ENCODE results near the gene CPED1.

DNA sequence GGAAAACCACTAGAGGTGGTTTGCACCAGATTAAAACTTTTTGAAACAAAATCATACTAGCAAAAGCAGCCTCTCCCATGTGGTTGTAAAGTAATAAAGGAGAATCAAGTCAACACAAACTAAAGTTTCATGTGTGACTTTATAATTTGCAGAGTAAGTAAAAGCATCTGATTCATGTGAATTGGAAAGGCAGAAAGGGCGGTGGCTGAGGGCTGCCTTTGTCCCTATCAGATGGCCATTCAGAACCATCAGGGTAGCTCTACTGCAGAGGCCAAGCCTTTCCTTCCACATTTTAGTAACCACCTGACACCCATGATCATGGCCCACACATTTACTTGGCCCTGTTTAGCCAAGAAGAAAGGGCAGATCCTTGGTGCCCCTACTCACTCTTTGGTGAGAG lies 356.0 kb downstream of the CPED1 start:
- TF ChIP-seq TBL1XR1 (IDR thresholded peaks at IDR 0.05; ENCODE audit: low read depth, low read length) (no peak), MYC (IDR thresholded peaks at IDR 0.05; ENCODE audit: insufficient read depth, insufficient read length, insufficient replicate concordance, low read length, severe bottlenecking) (no peak), HDAC2 (IDR thresholded peaks at IDR 0.05) (no peak), ZNF274 (IDR thresholded peaks at IDR 0.05; ENCODE audit: insufficient read depth, insufficient read length) (no peak), RELA (IDR thresholded peaks at IDR 0.05; ENCODE audit: borderline replicate concordance, partially characterized antibody) (no peak), YBX1 (IDR thresholded peaks at IDR 0.05) (no peak), KDM1A (IDR thresholded peaks at IDR 0.05; ENCODE audit: borderline replicate concordance) (no peak), SMC3 (IDR thresholded peaks at IDR 0.05; ENCODE audit: borderline replicate concordance, low read length) (no peak), YY1 (IDR thresholded peaks at IDR 0.05; ENCODE audit: low read depth, low read length) (no peak)
- TF ChIP-seq, protein P1, sequence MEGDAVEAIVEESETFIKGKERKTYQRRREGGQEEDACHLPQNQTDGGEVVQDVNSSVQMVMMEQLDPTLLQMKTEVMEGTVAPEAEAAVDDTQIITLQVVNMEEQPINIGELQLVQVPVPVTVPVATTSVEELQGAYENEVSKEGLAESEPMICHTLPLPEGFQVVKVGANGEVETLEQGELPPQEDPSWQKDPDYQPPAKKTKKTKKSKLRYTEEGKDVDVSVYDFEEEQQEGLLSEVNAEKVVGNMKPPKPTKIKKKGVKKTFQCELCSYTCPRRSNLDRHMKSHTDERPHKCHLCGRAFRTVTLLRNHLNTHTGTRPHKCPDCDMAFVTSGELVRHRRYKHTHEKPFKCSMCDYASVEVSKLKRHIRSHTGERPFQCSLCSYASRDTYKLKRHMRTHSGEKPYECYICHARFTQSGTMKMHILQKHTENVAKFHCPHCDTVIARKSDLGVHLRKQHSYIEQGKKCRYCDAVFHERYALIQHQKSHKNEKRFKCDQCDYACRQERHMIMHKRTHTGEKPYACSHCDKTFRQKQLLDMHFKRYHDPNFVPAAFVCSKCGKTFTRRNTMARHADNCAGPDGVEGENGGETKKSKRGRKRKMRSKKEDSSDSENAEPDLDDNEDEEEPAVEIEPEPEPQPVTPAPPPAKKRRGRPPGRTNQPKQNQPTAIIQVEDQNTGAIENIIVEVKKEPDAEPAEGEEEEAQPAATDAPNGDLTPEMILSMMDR (IDR thresholded peaks at IDR 0.05 in 2 of 3, conservative IDR thresholded peaks at IDR 0.05 in 1 of 3; ENCODE audit: control insufficient read depth in 2 of 3, extremely low read depth in 1 of 3, insufficient read depth in 1 of 3, low read depth in 3 of 3, low read length in 3 of 3) = no peak
